ENCODE results near the gene WIPF2.

The WIPF2 gene

DNA sequence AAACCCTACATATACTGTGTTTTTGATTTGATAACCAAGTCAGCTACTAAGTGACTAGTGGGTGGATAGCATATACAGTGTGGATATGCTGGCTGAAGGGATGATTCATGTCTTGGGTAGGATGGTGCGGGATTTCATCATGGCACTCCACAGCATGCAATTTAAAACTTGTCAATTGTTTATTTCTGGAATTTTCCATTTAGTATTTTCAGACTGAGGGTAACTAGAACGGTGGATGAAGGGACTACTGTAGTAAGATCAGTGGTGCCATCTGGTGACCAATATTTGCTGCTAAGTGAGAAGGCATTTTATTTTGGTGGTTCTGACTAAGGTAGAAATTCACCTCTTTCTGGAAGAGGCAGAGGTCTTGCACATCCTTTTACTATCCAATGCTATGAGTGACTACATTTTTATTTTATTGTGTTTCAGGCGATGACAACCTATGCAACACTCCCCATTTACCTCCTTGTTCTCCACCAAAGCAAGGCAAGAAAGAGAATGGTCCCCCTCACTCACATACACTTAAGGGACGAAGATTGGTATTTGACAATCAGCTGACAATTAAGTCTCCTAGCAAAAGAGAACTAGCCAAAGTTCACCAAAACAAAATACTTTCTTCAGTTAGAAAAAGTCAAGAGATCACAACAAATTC lies 71.7 kb downstream of the WIPF2 start (continued):
- no peak for TF ChIP-seq ZNF148 (tag by site-specific recombination; IDR thresholded peaks at IDR 0.05; ENCODE audit: borderline replicate concordance)
- TF ChIP-seq PRDM10 (tag by site-specific recombination; IDR thresholded peaks at IDR 0.05): peak; percentile 58
- TF ChIP-seq ZEB2 (tag by site-specific recombination; IDR thresholded peaks at IDR 0.05): 0 out of 2 replicates have a peak, but pooled peaks have one; percentile 16

GRCh38 chr17:40291281-40291664 lies 72.2 kb downstream of the WIPF2 start:
- POLR2A ChIA-PET: no interaction called here
- H3K27ac ChIP-seq (ENCODE audit: extremely low read depth, low read depth, low read length): no peak overlapping the region
- no peak overlapping the region for H3K4me3 ChIP-seq (ENCODE audit: low read depth, low read length)
- CTCF ChIA-PET: interaction anchor here (0.7 to 7.0 kb wide), 16 partner anchors 8 to 210 kb away, joined by 3 to 65 read pairs (median 6); partner anchors contain the start of genes TNS4 and WIPF2
- no peaks in the 10 kb centered on the region for H3K9me3 ChIP-seq (ENCODE audit: control insufficient read depth, insufficient read depth, low read depth, low read length)
- peaks cover 3% of the 10 kb centered on the region for H3K4me1 ChIP-seq (ENCODE audit: control insufficient read depth, insufficient read depth, low read length)
- TF ChIP-seq, protein P1, sequence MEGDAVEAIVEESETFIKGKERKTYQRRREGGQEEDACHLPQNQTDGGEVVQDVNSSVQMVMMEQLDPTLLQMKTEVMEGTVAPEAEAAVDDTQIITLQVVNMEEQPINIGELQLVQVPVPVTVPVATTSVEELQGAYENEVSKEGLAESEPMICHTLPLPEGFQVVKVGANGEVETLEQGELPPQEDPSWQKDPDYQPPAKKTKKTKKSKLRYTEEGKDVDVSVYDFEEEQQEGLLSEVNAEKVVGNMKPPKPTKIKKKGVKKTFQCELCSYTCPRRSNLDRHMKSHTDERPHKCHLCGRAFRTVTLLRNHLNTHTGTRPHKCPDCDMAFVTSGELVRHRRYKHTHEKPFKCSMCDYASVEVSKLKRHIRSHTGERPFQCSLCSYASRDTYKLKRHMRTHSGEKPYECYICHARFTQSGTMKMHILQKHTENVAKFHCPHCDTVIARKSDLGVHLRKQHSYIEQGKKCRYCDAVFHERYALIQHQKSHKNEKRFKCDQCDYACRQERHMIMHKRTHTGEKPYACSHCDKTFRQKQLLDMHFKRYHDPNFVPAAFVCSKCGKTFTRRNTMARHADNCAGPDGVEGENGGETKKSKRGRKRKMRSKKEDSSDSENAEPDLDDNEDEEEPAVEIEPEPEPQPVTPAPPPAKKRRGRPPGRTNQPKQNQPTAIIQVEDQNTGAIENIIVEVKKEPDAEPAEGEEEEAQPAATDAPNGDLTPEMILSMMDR (tag by site-specific recombination; IDR thresholded peaks at IDR 0.05): no peak
- peaks cover 59 to 70% of the 10 kb centered on the region in 2 experiments for H3K36me3 ChIP-seq (ENCODE audit: control insufficient read depth in 2 of 2, insufficient read depth in 1 of 2, low read length in 2 of 2)

- ChIA-PET POLR2A (interaction anchor here (0.6 to 1.8 kb wide), 2 partner anchors 74 to 149 kb away, joined by 3 to 4 read pairs; partner anchors contain the start of gene WIPF2), CTCF (interaction anchor here (0.6 to 7.0 kb wide), 11 partner anchors 9 to 183 kb away, joined by 3 to 65 read pairs (median 5); no protein-coding TSS in a partner anchor)
- Histone ChIP-seq H3K4me1 (ENCODE audit: control insufficient read depth, insufficient read depth, low read length) (peaks cover 3% of the 10 kb centered on the region), H3K9me3 (ENCODE audit: control insufficient read depth, insufficient read depth, low read depth, low read length) (no peaks in the 10 kb centered on the region), H3K36me3 (ENCODE audit: control insufficient read depth in 2 of 2, insufficient read depth in 1 of 2, low read length in 2 of 2) (peaks cover 80 to 91% of the 10 kb centered on the region in 2 experiments), H3K27ac (ENCODE audit: extremely low read depth, low read depth, low read length) (no peak overlapping the region), H3K4me3 (ENCODE audit: low read depth, low read length) (no peak overlapping the region)
- no peak for TF ChIP-seq ZNF311 (tag by site-specific recombination; IDR thresholded peaks at IDR 0.05; ENCODE audit: borderline replicate concordance)
- no peak for TF ChIP-seq ZSCAN5A (tag by site-specific recombination; IDR thresholded peaks at IDR 0.05)
- TF ChIP-seq ZNF37A (tag by site-specific recombination; IDR thresholded peaks at IDR 0.05): no peak
- TF ChIP-seq, protein P2, sequence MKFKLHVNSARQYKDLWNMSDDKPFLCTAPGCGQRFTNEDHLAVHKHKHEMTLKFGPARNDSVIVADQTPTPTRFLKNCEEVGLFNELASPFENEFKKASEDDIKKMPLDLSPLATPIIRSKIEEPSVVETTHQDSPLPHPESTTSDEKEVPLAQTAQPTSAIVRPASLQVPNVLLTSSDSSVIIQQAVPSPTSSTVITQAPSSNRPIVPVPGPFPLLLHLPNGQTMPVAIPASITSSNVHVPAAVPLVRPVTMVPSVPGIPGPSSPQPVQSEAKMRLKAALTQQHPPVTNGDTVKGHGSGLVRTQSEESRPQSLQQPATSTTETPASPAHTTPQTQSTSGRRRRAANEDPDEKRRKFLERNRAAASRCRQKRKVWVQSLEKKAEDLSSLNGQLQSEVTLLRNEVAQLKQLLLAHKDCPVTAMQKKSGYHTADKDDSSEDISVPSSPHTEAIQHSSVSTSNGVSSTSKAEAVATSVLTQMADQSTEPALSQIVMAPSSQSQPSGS (tag by site-specific recombination; IDR thresholded peaks at IDR 0.05; ENCODE audit: low read depth): no peak
- no peak for TF ChIP-seq HOXC10 (CRISPR knock-in tag; IDR thresholded peaks at IDR 0.05)
- TF ChIP-seq ZNF510 (tag by site-specific recombination; IDR thresholded peaks at IDR 0.05; ENCODE audit: insufficient replicate concordance): no peak
- TF ChIP-seq, protein P3, sequence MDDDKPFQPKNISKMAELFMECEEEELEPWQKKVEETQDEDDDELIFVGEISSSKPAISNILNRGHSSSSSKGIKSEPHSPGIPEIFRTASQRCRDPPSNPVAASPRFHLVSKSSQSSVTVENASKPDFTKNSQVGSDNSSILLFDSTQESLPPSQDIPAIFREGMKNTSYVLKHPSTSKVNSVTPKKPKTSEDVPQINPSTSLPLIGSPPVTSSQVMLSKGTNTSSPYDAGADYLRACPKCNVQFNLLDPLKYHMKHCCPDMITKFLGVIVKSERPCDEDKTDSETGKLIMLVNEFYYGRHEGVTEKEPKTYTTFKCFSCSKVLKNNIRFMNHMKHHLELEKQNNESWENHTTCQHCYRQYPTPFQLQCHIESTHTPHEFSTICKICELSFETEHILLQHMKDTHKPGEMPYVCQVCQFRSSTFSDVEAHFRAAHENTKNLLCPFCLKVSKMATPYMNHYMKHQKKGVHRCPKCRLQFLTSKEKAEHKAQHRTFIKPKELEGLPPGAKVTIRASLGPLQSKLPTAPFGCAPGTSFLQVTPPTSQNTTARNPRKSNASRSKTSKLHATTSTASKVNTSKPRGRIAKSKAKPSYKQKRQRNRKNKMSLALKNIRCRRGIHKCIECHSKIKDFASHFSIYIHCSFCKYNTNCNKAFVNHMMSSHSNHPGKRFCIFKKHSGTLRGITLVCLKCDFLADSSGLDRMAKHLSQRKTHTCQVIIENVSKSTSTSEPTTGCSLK (tag by site-specific recombination; IDR thresholded peaks at IDR 0.05): no peak
- TF ChIP-seq ZNF692 (tag by site-specific recombination; IDR thresholded peaks at IDR 0.05): no peak
- TF ChIP-seq, protein P1 (tag by site-specific recombination; IDR thresholded peaks at IDR 0.05): no peak
Measured at GRCh38 chr17:40293363-40293762, 74.3 kb downstream of the WIPF2 start.
